Measurements from ENCODE around the gene PTCRA.
"Not testable (repeated sequence)": the region's sequence is repeated elsewhere in the genome, so short reads cannot be mapped to it uniquely, and the experiment has no call there.

The PTCRA gene

DNA sequence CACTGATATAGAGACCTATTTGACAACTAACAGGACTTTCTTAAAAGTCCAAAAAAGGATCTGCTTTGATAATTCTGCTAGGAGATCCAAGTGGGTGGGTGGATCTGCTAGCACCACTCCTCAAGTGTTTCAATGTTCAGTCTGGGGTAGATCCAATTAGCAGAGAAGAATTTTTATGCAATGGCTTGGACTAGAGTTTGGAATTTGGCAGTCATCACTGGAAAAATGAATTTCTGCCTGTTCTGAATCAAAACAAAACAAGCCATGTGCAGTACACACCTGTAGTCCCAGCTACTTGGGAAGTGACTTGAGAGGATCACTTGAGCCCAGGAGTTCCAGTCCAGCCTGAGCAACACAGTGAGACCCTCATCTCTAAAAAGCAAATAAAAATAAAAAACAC lies 32.1 kb downstream of the PTCRA start:
- Histone ChIP-seq H3K79me2 (ENCODE audit: insufficient read depth, low read length) (no peaks in the 10 kb centered on the region), H3K4me1 (ENCODE audit: insufficient read depth, low read length, poor library complexity, severe bottlenecking) (no peaks in the 10 kb centered on the region), H3F3A (ENCODE audit: low read depth) (no peaks in the 10 kb centered on the region), H3K9me2 (replicated peaks; ENCODE audit: low read depth, low read length) (no peaks in the 10 kb centered on the region), H3K9me3 (ENCODE audit: insufficient read depth, low read depth, low read length) (no peaks in the 10 kb centered on the region), H3K4me3 (ENCODE audit: low read length, poor library complexity, severe bottlenecking) (no peak overlapping the region), H3K4me2 (ENCODE audit: low read depth, low read length, poor library complexity, severe bottlenecking) (no peak overlapping the region), H3K27me3 (ENCODE audit: insufficient read depth, low read length, poor library complexity, severe bottlenecking) (no peaks in the 10 kb centered on the region), H3K9ac (ENCODE audit: low read depth, low read length, poor library complexity, severe bottlenecking) (no peak overlapping the region), H3K36me3 (ENCODE audit: insufficient read depth, low read length) (peaks cover 5% of the 10 kb centered on the region; the same call in 1 of the 2 replicates), H4K20me1 (ENCODE audit: insufficient read depth, low read length, poor library complexity, severe bottlenecking) (no peaks in the 10 kb centered on the region), H2AFZ (ENCODE audit: low read length) (no peak overlapping the region)
- TF ChIP-seq EZH2phosphoT487 (IDR thresholded peaks at IDR 0.05; ENCODE audit: borderline replicate concordance) (no peak), CTCF (conservative IDR thresholded peaks at IDR 0.05; ENCODE audit: low read length) (no peak)

DNA sequence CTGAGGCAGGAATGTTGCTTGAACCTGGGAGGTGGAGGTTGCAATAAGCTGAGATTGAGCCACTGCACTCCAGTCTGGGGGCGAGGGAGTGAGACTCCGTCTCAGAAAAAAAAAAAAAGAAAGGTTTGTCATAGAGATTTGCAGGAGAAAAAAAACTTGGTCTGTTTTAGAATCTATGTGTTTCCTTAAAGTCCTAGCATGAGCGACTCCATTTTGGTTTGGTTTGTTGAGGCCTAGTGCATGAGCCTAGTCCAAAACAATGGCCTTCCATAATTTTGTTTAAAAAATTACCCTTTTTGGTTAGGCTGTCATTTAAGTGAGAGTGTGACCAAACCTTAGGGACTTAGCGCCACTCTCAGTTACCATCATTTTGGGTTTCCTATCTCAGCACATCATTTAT lies 36.5 kb downstream of the PTCRA start:
- H3K4me3 ChIP-seq (ENCODE audit: low read length, poor library complexity, severe bottlenecking), result no peak overlapping the region
- H3K9me3 ChIP-seq (ENCODE audit: insufficient read depth, low read depth, low read length), result no peaks in the 10 kb centered on the region
- H3K27me3 ChIP-seq (ENCODE audit: insufficient read depth, low read length, poor library complexity, severe bottlenecking), result no peaks in the 10 kb centered on the region
- H3K79me2 ChIP-seq (ENCODE audit: insufficient read depth, low read length), result no peaks in the 10 kb centered on the region
- H3K36me3 ChIP-seq (ENCODE audit: insufficient read depth, low read length), result no peaks in the 10 kb centered on the region
- no peak overlapping the region for H2AFZ ChIP-seq (ENCODE audit: low read length)
- no peaks in the 10 kb centered on the region for H3F3A ChIP-seq (ENCODE audit: low read depth)
- no peaks in the 10 kb centered on the region for H4K20me1 ChIP-seq (ENCODE audit: insufficient read depth, low read length, poor library complexity, severe bottlenecking)
- no peaks in the 10 kb centered on the region for H3K9me2 ChIP-seq (replicated peaks; ENCODE audit: low read depth, low read length)
- no peaks in the 10 kb centered on the region for H3K4me1 ChIP-seq (ENCODE audit: insufficient read depth, low read length, poor library complexity, severe bottlenecking)
- no peak overlapping the region for H3K4me2 ChIP-seq (ENCODE audit: low read depth, low read length, poor library complexity, severe bottlenecking)
- TF ChIP-seq CTCF (conservative IDR thresholded peaks at IDR 0.05; ENCODE audit: low read length), result no peak
- TF ChIP-seq EZH2phosphoT487 (IDR thresholded peaks at IDR 0.05; ENCODE audit: borderline replicate concordance), result no peak
- H3K9ac ChIP-seq (ENCODE audit: low read depth, low read length, poor library complexity, severe bottlenecking), result no peak overlapping the region

DNA sequence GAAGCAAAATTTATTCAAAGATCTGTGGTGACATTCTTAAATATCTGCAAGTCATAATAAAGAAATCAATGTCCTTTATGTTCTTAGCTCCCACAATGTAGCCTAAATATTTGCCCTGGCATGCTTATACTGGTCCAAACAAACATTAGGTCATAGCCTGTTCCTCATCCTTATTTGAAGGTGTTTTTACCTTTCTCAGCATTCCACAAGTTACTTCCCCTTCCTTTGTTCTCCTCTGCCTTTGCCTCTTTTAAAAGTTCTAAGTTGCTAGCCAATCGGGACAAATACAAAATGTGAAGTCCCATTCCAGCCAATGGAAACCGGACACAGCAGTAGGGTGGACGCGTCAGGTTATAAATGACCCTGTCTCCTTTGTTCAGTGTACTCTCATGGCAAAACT lies 38.6 kb downstream of the PTCRA start:
- not testable (repeated sequence) for H3F3A ChIP-seq (ENCODE audit: low read depth); H2AFZ ChIP-seq (ENCODE audit: low read length); H3K9ac ChIP-seq (ENCODE audit: low read depth, low read length, poor library complexity, severe bottlenecking)

DNA sequence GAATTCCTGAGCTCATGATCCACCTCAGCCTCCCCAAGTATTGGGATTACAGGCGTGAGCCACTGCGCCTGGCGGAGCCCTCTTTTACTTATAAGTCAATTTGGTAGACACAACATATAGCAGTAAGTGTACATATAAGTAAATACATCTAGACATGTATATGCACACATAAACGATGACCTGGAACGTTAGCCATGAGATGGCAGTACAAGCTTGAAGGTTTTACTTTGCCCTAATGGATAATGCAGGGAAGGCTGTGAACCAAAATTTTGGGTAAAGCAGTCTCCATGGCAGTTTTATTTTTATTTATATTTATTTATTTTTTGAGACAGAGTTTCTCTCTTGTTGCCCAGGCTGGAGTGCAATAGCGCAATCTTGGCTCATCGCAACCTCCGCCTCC lies 42.3 kb downstream of the PTCRA start:
- Histone ChIP-seq H3K4me3 (ENCODE audit: low read length, poor library complexity, severe bottlenecking) (no peak overlapping the region), H3K9ac (ENCODE audit: low read depth, low read length, poor library complexity, severe bottlenecking) (no peak overlapping the region), H2AFZ (ENCODE audit: low read length) (no peak overlapping the region), H3F3A (ENCODE audit: low read depth) (no peaks in the 10 kb centered on the region), H3K4me2 (ENCODE audit: low read depth, low read length, poor library complexity, severe bottlenecking) (no peak overlapping the region), H3K36me3 (ENCODE audit: insufficient read depth, low read length) (no peaks in the 10 kb centered on the region), H3K79me2 (ENCODE audit: insufficient read depth, low read length) (no peaks in the 10 kb centered on the region), H3K9me3 (ENCODE audit: insufficient read depth, low read depth, low read length) (no peaks in the 10 kb centered on the region), H4K20me1 (ENCODE audit: insufficient read depth, low read length, poor library complexity, severe bottlenecking) (no peaks in the 10 kb centered on the region), H3K9me2 (replicated peaks; ENCODE audit: low read depth, low read length) (no peaks in the 10 kb centered on the region), H3K27me3 (ENCODE audit: insufficient read depth, low read length, poor library complexity, severe bottlenecking) (no peaks in the 10 kb centered on the region), H3K4me1 (ENCODE audit: insufficient read depth, low read length, poor library complexity, severe bottlenecking) (no peaks in the 10 kb centered on the region)
- TF ChIP-seq CTCF (conservative IDR thresholded peaks at IDR 0.05; ENCODE audit: low read length) (no peak), EZH2phosphoT487 (IDR thresholded peaks at IDR 0.05; ENCODE audit: borderline replicate concordance) (no peak)

More for the DNA sequence above, 38.6 kb downstream of the PTCRA start:
- H3K9me2 ChIP-seq (replicated peaks; ENCODE audit: low read depth, low read length); H3K4me3 ChIP-seq (ENCODE audit: low read length, poor library complexity, severe bottlenecking); H3K79me2 ChIP-seq (ENCODE audit: insufficient read depth, low read length); H3K27me3 ChIP-seq (ENCODE audit: insufficient read depth, low read length, poor library complexity, severe bottlenecking); H3K9me3 ChIP-seq (ENCODE audit: insufficient read depth, low read depth, low read length); H4K20me1 ChIP-seq (ENCODE audit: insufficient read depth, low read length, poor library complexity, severe bottlenecking); H3K36me3 ChIP-seq (ENCODE audit: insufficient read depth, low read length); H3K4me2 ChIP-seq (ENCODE audit: low read depth, low read length, poor library complexity, severe bottlenecking); H3K4me1 ChIP-seq (ENCODE audit: insufficient read depth, low read length, poor library complexity, severe bottlenecking): not testable (repeated sequence)

Data from Loucy (cell line).